HuH-7.5 (cell line): ENCODE measurements around the gene MYOF.
"Not testable (repeated sequence)": the region's sequence is repeated elsewhere in the genome, so short reads cannot be mapped to it uniquely, and the experiment has no call there.

Source experiments
- DNase-seq: peaks from one replicate; pipeline ENCODE4 v3.0.0; 2011; ENCODE audit warnings: low spot score

The MYOF gene

GRCh38 chr10:93431361-93431760 is 50.8 kb downstream of the MYOF start:
- no peak for DNase-seq

DNA sequence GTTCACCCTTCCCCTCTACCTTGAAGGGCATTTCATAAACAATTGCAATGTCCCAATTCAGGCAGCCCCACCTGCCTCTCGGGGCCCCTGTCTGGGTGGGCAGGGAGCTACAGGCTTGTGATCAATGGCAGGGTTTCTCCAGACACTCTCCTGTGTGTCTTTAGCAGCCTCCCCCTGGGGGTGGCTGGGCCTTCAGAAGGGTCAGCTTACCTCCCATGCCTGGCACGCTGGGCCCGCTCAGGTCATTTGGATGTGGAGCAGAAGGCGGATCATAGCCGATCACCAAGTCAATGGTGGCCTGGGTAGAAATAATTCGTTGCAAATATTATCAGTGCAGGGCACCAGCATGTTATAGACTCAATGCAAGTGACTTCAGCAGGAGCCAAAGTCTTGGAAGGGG is 56.3 kb downstream of the MYOF start:
- no peak for DNase-seq

DNA sequence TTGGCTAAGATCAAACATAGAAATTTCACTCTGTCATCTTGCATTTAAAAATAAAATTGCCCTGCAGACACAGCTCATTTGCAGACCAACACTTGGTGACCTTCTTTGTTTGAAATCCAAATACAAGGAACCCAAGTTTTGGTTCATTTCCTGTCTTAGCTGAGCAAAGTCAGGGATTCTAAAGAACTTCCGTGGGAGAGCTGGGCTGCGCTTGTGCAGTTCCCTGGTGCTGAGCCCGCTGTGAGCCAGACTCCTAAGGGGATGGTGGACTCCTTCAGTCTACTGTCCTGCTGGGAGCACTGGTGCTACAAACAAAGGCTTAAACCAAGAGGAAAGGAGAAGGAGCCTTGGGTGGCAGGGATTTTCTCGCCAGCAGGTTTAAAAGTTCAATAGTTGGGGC is 60.0 kb downstream of the MYOF start:
- no peak for DNase-seq

DNA sequence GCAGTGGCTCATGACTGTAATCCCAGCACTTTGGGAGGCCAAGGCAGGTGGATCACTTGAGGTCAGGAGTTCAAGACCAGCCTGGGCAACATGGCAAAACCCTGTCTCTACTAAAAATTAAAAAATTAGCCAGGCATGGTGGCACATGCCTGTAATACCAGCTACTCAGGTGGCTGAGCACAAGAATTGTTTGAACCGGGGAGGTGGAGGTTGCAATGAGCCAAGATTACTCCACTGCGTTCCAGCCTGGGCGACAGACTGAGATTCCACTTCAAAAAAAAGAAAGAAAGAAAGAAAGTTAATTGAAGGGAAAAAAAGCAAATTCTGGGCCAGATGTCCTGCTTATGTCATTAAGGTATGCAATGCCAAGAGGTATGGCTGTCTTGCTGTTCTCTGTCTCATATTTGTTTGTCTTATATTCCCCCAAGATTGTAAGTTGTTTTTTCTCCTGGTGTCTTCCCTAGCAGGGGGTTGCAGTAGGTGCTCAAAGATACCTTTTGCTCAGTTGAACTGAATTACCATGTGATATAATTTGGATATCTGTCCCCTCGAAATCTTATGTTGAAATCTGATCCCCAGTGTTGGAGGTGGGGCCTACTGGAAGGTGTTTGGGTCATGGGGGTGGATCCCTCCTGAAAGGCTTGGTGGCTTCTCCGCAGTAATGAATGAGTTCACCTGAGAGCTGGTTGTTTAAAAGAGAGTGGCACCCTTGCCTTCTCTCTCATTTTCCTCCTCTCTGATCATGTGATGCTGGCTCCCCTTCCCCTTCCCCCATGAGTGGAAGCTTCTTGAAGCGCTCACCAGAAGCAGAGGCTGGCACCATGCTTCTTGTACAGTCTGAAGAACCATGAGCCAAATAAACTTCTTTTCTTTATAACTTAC is 60.9 kb downstream of the MYOF start:
- DNase-seq, result no peak

- DNase-seq, result no peak
These were observed 62.0 kb downstream of the MYOF start for GRCh38 chr10:93420091-93420490.

DNA sequence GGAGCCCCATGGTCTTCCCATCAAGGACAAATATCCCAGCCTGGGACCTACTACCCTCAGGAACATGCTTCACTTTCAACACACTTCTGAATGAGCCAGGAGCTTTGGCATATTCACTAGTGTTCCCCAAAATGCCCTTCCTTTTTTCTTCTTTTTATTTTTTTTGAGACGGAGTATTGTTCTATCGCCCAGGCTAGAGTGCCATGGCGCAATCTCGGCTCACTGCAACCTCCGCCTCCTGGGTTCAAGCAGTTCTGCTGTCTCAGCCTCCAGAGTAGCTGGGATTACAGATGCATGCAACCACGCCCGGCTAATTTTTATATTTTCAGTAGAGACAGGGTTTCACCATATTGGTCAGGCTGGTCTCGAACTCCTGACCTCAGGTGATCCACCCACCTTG is 63.1 kb downstream of the MYOF start:
- DNase-seq, result not testable (repeated sequence)

DNA sequence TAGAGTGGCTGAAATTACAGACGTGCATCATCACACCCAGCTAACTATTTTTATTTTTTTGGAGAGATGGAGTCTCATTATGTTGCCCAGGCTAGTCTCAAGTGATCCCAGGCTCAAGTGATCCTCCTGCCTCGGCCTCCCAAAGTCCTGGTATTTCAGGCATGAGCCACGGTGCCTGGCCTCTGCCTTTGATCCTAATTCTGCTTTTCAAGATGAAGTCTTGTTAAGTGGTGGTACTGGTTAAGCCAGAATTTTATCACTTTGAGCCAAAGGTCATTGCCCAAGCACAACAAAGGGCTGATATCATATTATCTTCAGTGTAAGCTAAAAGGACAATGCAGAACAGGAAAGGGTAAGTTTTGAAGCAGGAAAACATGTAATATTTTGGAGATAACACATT is 64.2 kb downstream of the MYOF start:
- DNase-seq, result no peak

GRCh38 chr10:93417266-93417665 is 64.9 kb downstream of the MYOF start:
- DNase-seq, result no peak

GRCh38 chr10:93416824-93417223 is 65.3 kb downstream of the MYOF start:
- DNase-seq, result no peak

DNA sequence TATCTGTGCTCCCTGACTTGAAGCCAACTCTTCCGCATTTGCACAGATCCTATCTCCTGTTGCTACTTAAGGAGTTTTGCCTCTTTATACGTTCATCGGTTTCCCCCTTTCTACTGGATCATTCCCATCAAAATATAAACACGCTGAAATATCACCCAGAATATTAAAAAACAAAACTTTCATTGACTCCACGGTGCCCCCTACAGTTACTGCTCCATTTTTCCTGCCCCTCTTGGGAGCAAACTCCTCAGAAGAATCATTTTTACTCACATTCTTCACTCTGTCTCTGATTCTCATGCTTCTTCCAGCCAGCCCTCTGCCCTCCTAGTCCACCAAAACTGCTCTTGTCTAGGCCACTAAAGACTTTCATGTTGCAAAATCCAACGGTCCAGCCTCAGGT is 66.4 kb downstream of the MYOF start:
- DNase-seq, result no peak

DNA sequence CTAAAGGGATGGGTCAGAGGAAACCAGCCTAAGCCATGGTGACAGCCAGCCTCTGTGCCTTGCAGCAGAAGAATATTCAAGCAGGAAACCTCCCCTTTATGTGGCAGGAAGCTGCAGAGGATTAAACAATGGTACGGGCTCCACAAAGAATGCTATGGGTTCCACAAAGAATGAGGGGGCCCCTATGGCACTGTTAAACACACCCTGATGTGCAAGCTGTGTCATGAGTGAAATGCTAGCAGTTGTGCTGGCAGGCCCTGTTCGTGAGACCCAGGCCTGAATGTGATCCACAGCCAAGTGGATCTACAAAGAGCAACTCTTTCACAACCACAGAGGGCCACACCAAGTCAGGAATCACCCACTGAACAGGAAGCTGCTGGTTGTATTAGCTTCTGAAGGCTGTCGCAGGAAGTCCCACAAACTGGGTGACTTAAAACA is 68.9 kb downstream of the MYOF start:
- DNase-seq, result no peak

DNA sequence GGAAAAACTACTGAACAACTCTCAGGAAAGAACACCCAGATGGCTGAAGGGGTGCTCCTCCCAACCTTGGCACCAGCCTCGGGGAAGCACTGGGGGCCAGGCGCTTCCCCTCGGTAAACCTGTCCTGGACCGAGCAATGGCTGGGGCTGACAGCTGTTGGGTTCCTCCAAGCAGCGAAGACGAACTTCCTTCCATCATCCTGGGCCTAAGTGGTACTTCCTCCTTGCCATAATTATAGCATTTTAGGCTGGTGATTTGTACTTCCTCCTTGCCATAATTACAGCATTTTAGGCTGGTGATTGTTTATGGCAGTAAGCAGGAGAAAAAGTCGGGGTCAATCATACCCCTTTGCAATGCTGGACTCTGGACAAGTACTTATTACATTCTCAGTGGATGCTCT is 69.3 kb downstream of the MYOF start:
- DNase-seq, result no peak

GRCh38 chr10:93410697-93411348 is 71.3 kb downstream of the MYOF start:
- no peak for DNase-seq

DNA sequence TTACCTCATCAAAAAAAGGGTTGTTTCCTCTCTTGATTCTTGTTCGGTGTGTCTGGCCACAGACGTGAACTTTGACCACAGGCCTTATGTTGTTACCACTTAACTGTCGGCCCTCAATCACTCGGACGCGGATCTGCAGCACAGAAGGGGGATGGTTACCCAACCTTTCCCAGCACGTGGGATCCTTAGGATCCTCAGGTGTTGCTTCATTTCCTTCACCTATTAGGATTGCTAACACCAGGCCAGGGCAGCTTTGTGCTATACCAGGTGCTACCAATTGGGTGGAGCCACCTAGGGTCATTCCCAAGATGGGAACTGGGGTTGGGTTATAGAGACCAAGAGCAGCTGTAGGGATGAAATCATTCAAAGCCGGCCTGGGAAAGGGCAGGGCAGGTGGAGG is 73.4 kb downstream of the MYOF start:
- DNase-seq, result peak; percentile 42

DNA sequence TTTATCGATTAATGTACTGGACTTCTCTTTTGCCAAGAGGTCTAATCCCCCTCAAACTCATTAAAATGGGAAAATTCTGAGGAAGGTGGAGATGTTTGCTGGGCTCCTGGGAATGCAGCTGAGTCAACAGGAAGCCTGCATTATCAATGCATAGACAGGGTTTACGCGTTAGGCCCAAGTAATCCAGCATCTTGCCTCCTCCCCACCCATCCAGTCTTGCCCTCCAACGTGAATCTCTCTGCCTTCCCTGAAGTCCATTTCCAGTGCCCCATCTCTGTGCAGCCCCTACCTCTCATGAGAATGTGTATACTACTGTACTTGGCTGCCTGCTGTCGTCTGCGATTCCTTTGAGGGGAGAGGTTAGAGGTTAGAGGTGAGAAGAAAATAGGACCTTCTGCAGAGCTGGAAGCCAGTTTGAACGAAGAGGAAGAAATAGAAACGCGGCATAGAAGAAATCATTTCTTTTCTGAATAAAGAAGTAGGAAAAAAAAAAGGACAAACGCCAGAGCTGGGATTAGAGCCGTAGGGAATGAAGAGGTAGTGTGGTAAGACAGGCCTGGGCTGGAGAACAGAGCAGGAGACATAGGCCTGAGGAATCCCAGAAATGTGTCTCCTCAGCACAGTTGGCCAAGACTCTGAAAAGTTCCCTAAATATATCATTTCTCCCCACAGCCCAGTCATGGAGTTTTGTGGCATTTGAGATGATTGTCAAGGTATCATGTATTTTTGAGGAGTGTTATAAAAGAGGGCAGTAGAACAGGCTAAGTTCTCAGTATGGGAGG is 75.6 kb downstream of the MYOF start:
- no peak for DNase-seq

DNA sequence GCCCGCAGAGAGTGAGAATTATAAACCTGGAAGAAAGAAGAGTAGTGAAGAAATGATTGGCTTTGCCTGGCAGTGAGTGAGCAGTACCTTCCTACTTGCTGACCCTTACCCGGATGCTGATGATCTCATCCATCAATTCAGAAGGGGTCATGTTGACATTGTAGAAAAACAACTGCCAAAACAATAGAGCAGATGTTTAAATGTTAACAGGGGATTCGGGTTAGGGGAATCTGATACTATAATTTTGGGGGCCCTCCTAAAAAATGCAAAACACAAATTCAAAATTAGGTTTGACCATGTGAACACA is 78.1 kb downstream of the MYOF start:
- no peak for DNase-seq

- no peak for DNase-seq
These were observed 78.7 kb downstream of the MYOF start for GRCh38 chr10:93403152-93404047.

- no peak for DNase-seq
These were observed 79.9 kb downstream of the MYOF start for GRCh38 chr10:93402192-93402591.

DNA sequence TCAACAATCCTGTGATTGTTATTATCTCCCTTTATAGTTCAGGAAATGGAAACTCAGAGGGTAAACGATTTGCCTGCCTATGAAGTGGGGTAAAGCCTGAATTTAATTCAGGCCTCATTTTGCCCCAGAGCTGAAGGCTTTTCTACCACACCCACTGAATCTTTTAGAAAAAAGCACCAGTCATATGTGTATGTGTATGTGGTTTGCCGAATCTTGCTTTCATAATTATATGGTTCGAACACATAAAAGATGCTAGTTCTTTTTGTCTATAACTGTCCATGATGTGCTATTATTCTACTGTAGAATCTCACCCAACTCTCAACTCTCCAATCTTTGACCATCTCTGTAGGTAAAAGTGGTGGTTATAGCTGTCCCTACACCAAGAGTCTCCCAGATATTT is 83.6 kb downstream of the MYOF start:
- no peak for DNase-seq

GRCh38 chr10:93397020-93397419 is 85.1 kb downstream of the MYOF start:
- DNase-seq, result no peak

GRCh38 chr10:93393211-93393610 is 88.9 kb downstream of the MYOF start:
- DNase-seq, result no peak

DNA sequence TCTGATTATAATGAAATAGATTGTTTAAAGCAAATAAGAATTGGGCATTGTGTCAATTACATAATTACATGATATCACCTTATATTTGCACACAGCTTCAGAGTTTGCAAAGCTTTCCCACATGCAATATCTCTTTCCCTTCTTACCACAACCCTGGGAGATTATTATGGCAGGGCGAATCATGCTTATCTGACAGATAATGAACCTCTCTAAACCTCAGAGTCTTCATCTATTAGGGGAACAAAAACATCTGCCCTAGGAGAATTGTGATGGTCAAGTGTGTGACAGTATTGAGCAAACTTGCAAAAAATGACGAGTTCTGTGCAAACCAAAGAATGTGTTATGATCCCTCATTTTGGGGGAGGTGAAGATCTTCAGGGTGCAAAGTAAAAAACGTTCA is 90.0 kb downstream of the MYOF start:
- DNase-seq, result no peak
